Left lung (tissue), 10 donors: ENCODE measurements around the gene TREM2. TPM values are rescaled to one million over a fixed set of nuclear protein-coding genes. Genes with fewer than 3 reads are reported as not detected.

ENCODE experiments used
- ATAC-seq: fragments of 200-7000 bp; cut with Tn5 transposase; one replicate; pipeline ENCODE4 v1.9.1; 2020; ENCODE audit warnings: moderate library complexity
- DNase-seq, 4 donors: peaks; one replicate each; pipeline ENCODE4 v3.0.0-alpha.2; 2013 to 2020
- H3K27ac ChIP-seq, 2 donors: fragments of 200-600 bp; sonication (generic) in 1 of 2; one replicate each; pipeline versions ENCODE4 v1.5.0 to v1.8.0; 2020 to 2021
- H3K27me3 ChIP-seq, 2 donors: fragments of 200-600 bp; sonication (generic) in 1 of 2; one replicate each; pipeline versions ENCODE4 v1.5.0 to v1.8.0; 2020 to 2021
- H3K36me3 ChIP-seq, 2 donors: fragments of 200-600 bp; sonication (generic) in 1 of 2; one replicate each; pipeline versions ENCODE4 v1.5.0 to v1.8.0; 2020 to 2021
- H3K4me1 ChIP-seq, 2 donors: fragments of 200-600 bp; one replicate each; pipeline ENCODE4 v1.8.0; 2021
- H3K4me3 ChIP-seq, 2 donors: fragments of 200-600 bp; sonication (generic) in 1 of 2; one replicate each; pipeline versions ENCODE4 v1.5.0 to v1.8.0; 2020 to 2021; ENCODE audit warnings: mild to moderate bottlenecking in 1 of 2
- H3K9me3 ChIP-seq, 2 donors: fragments of 200-600 bp; sonication (generic) in 1 of 2; one replicate each; pipeline versions ENCODE4 v1.5.0 to v1.8.0; 2020 to 2021
- intact Hi-C, 2 donors: fragments of 100-400 bp; cut with DNase I; formaldehyde crosslinking; loops; one replicate each; pipeline versions ENCODE4 v1.11.2 to v1.14.2; 2022
- polyA plus RNA-seq, 6 donors: library from polyadenylated mRNA; unstranded; fragments of 120-200 nt; gene quantifications; one replicate each; pipeline ENCODE4 v1.2.1, GENCODE V29; 2013; ENCODE audit not compliant: insufficient read length in 6 of 6
- total RNA-seq, 2 donors: library from RNA; stranded (reverse); fragmentation: NEBNext Ultra II Directional; extraction: Animal tissue kit (Norgen Biotek cat#: 25700); gene quantifications; one replicate each; pipeline ENCODE4 v1.2.1, GENCODE V29; 2021
- TF ChIP-seq, protein P1 (sequence below), 2 donors: fragments of 200-600 bp; sonication (generic) in 1 of 2; IDR thresholded peaks; one replicate each; pipeline versions ENCODE4 v1.5.0 to v1.8.0; 2021; ENCODE audit warnings: antibody characterized with exemption in 2 of 2
- donor health status: DM: no; HTN: yes; CAD: no.
- donor health status: DM: no; HTN: no; CAD: no.

TREM2 gene
- total and polyA plus RNA-seq, 8 donors = 0.20 to 29.2 (median 0.57) TPM; not detected in 1

DNA sequence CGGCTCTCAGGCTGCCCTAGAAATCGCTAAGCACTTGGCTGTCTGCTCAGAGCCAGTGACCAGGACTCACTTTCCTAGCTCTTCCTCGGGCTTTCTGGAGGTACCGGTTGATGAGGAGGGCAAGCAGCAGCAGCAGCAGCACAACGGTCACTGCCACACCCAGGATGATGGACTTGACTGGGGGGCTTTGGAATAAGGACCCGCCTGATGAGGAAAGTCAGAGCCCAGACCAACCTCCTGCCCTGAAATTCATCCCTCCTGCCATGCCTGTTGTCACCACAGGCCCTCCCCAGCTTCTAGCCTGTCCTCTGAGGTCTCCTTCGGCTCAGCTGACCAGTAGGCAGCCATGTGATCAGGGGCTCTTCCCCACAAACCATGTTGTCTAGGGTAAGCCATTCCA, 21.8 kb upstream of the TREM2 start:
- TF ChIP-seq, protein P1, sequence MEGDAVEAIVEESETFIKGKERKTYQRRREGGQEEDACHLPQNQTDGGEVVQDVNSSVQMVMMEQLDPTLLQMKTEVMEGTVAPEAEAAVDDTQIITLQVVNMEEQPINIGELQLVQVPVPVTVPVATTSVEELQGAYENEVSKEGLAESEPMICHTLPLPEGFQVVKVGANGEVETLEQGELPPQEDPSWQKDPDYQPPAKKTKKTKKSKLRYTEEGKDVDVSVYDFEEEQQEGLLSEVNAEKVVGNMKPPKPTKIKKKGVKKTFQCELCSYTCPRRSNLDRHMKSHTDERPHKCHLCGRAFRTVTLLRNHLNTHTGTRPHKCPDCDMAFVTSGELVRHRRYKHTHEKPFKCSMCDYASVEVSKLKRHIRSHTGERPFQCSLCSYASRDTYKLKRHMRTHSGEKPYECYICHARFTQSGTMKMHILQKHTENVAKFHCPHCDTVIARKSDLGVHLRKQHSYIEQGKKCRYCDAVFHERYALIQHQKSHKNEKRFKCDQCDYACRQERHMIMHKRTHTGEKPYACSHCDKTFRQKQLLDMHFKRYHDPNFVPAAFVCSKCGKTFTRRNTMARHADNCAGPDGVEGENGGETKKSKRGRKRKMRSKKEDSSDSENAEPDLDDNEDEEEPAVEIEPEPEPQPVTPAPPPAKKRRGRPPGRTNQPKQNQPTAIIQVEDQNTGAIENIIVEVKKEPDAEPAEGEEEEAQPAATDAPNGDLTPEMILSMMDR (IDR thresholded peaks at IDR 0.05) = no peak
- peaks cover 4 to 21% of the 10 kb centered on the region in 2 donors for H3K27me3 ChIP-seq
- H3K4me3 ChIP-seq = no peak overlapping the region
- H3K4me1 ChIP-seq = peaks cover 0 to 28% of the 10 kb centered on the region in 2 donors
- DNase-seq = no peak
- H3K36me3 ChIP-seq = no peaks in the 10 kb centered on the region
- no peak overlapping the region for H3K27ac ChIP-seq
- peaks cover 0 to 6% of the 10 kb centered on the region in 2 donors for H3K9me3 ChIP-seq
- no peak for ATAC-seq
- intact Hi-C loops = no loop called here

DNA sequence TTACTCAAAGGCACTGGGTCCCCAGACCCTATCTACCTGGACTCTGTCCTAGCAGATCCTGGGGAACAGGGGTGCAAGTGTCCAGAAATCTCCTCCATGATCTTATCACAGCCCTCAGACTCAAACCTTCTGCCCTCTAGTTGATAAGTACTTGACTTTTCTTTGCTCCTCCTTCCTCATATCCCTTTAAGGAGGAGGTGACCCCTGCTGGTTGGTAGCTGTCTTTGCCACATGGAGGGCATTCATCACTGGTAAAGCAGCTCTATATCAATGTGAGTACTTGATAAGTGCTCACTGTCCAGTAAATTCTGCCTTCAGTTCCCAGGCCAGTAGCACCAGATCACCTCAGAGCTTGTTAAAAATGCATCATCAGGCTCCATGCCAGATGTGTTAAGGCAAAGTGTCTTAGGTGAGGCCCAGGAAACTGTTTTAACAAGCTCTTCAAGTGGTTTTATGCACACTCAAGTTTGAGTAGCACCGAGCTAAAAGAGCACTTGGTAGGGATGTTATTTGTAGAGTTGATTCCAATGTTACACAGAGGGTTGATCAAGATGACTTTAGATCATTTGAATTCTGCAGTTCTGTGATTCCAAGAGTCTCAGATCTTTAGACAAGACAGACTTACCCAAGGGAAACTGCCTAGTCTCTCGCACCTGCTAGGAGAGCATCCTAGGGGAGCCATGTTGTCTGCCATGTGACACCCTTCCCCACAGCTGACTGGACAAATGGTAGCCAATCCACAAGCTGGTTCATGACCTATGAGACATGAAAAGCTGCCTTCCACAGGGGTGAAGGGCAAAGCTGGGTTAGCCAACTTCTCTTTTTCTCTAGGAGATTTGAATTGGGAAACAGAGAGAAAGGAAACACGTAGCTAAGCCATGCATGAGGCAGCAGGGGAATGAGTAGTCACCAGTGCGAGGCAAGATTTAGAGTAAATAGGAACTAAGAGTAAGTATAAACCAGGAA, 19.4 kb upstream of the TREM2 start:
- Histone ChIP-seq H3K4me3 (no peak overlapping the region), H3K9me3 (no peaks in the 10 kb centered on the region), H3K36me3 (no peaks in the 10 kb centered on the region), H3K27me3 (peaks cover 4 to 33% of the 10 kb centered on the region in 2 donors), H3K27ac (peak overlapping the region; percentile 69 to 94), H3K4me1 (peaks cover 0 to 28% of the 10 kb centered on the region in 2 donors)
- TF ChIP-seq, protein P1 (IDR thresholded peaks at IDR 0.05) = peak in 1 of 2 donors; percentile 58
- peak in 3 of 4 donors; percentile 20 to 50 (median 42) for DNase-seq
- ATAC-seq = peak; percentile 86
- intact Hi-C loops = no loop called here

DNA sequence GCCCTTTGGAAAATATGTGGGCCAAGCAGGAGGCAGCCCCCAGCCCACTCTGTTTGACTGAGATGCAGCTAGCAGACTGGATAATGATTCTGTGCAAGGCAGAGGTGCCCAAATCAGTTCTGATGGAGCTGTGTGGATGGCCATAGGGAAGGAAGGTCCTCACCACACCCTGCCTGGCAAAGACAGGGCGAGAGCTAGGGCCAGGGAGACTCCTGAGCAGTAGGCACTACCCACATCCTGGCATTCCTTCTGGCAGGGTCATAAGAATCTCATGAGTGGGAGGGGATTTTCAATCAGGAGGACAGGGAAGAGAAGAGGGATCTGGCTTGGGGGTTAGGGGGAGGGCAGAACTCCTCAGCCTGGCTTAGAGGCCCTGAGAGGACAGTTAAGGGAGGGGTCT, 18.6 kb upstream of the TREM2 start:
- no peak overlapping the region for H3K27ac ChIP-seq
- peaks cover 0 to 28% of the 10 kb centered on the region in 2 donors for H3K4me1 ChIP-seq
- DNase-seq (no peak), ATAC-seq (no peak)
- TF ChIP-seq, protein P1 (IDR thresholded peaks at IDR 0.05) = no peak
- no peak overlapping the region for H3K4me3 ChIP-seq
- H3K36me3 ChIP-seq = no peaks in the 10 kb centered on the region
- intact Hi-C loops = no loop called here
- H3K9me3 ChIP-seq = no peaks in the 10 kb centered on the region
- H3K27me3 ChIP-seq = peaks cover 4 to 40% of the 10 kb centered on the region in 2 donors

- H3K27ac ChIP-seq = no peak overlapping the region
- no peaks in the 10 kb centered on the region for H3K36me3 ChIP-seq
- ATAC-seq (no peak), DNase-seq (no peak)
- peaks cover 4 to 31% of the 10 kb centered on the region in 2 donors for H3K27me3 ChIP-seq
- H3K4me1 ChIP-seq = peaks cover 0 to 19% of the 10 kb centered on the region in 2 donors
- TF ChIP-seq, protein P1 (IDR thresholded peaks at IDR 0.05) = no peak
- intact Hi-C loops = no loop called here
- H3K9me3 ChIP-seq = no peaks in the 10 kb centered on the region
- H3K4me3 ChIP-seq = no peak overlapping the region
Measured at GRCh38 chr6:41179163-41179562, 16.2 kb upstream of the TREM2 start.

DNA sequence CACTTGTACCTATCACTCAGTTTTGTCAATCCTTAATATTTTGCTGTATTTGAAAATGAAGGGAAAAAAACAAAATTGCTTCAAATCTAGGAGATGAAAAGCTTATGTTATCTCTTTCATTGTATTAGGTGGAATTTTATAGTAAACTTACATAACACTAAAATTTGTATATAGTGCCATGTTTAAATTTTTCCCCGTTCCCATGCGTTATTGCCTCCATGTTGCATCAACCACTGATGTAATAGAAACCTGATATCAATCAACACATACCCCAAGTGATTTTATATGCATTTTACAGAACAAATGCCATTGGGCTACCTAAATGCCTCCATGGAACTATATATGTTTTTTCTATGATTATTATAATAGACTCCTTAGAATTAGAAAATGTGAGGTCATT, 14.8 kb upstream of the TREM2 start:
- intact Hi-C loops = no loop called here
- no peaks in the 10 kb centered on the region for H3K9me3 ChIP-seq
- DNase-seq = no peak

More for the DNA sequence above, 14.8 kb upstream of the TREM2 start:
- Histone ChIP-seq H3K36me3 (no peaks in the 10 kb centered on the region), H3K4me3 (no peak overlapping the region), H3K27me3 (peaks cover 4 to 37% of the 10 kb centered on the region in 2 donors), H3K4me1 (peaks cover 0 to 9% of the 10 kb centered on the region in 2 donors), H3K27ac (no peak overlapping the region)
- TF ChIP-seq, protein P1 (IDR thresholded peaks at IDR 0.05) = no peak
- ATAC-seq = no peak
